HG02943 (cell line): ENCODE data around the gene A2ML1.
"Not testable (repeated sequence)": the region's sequence is repeated elsewhere in the genome, so short reads cannot be mapped to it uniquely, and the experiment has no call there.

Experiments used
- ATAC-seq: cut with Tn5 transposase; IDR thresholded peaks from one replicate; pipeline ENCODE4 v1.9.1; 2021; ENCODE audit warnings: mild to moderate bottlenecking, low read depth, moderate library complexity; ENCODE audit not compliant: unreplicated experiment

A2ML1 gene

GRCh38 chr12:8822298-8822697, at the start of gene A2ML1:
TSS of gene A2ML1 (plus strand) at chr12:8822621. CDS start at chr12:8822652, 31 bp downstream.
- no peak for ATAC-seq

- no peak for ATAC-seq
Measured at GRCh38 chr12:8773461-8773860, 49.0 kb upstream of the A2ML1 start.

GRCh38 chr12:8779281-8779680, 43.1 kb upstream of the A2ML1 start:
- no peak for ATAC-seq

- ATAC-seq = no peak
Measured at GRCh38 chr12:8779862-8780261, 42.6 kb upstream of the A2ML1 start.

GRCh38 chr12:8780389-8780788, 42.0 kb upstream of the A2ML1 start:
- ATAC-seq = no peak

- ATAC-seq = no peak
Measured at GRCh38 chr12:8781381-8782127, 40.9 kb upstream of the A2ML1 start.

- no peak for ATAC-seq
Measured at GRCh38 chr12:8784290-8784888, 38.0 kb upstream of the A2ML1 start.

GRCh38 chr12:8785499-8785898, 36.9 kb upstream of the A2ML1 start:
- ATAC-seq = no peak

GRCh38 chr12:8787206-8787605, 35.2 kb upstream of the A2ML1 start:
- ATAC-seq = not testable (repeated sequence)

- ATAC-seq = not testable (repeated sequence)
Measured at GRCh38 chr12:8788706-8789105, 33.7 kb upstream of the A2ML1 start.

- ATAC-seq = not testable (repeated sequence)
Measured at GRCh38 chr12:8789341-8790013, 32.9 kb upstream of the A2ML1 start.

- not testable (repeated sequence) for ATAC-seq
Measured at GRCh38 chr12:8793226-8793625, 29.2 kb upstream of the A2ML1 start.

- not testable (repeated sequence) for ATAC-seq
Measured at GRCh38 chr12:8794611-8795010, 27.8 kb upstream of the A2ML1 start.

- ATAC-seq = no peak
Measured at GRCh38 chr12:8796831-8797626, 25.4 kb upstream of the A2ML1 start.

GRCh38 chr12:8801213-8801612, 21.2 kb upstream of the A2ML1 start:
- not testable (repeated sequence) for ATAC-seq

- not testable (repeated sequence) for ATAC-seq
Measured at GRCh38 chr12:8804833-8805232, 17.6 kb upstream of the A2ML1 start.

- ATAC-seq = not testable (repeated sequence)
Measured at GRCh38 chr12:8805487-8805886, 16.9 kb upstream of the A2ML1 start.

- ATAC-seq = not testable (repeated sequence)
Measured at GRCh38 chr12:8807084-8807483, 15.3 kb upstream of the A2ML1 start.

GRCh38 chr12:8810112-8810511, 12.3 kb upstream of the A2ML1 start:
- ATAC-seq = not testable (repeated sequence)

GRCh38 chr12:8813572-8814357, 8.7 kb upstream of the A2ML1 start:
- ATAC-seq = no peak
